NCI-H510A treated with DMSO at 0.1 percent for 48 hours (cell line): Measurements from ENCODE around the gene ATP2A2.

Source experiments
- DNase-seq: peaks from one replicate; lab custom pipeline; 2025; lab: John Stamatoyannopoulos, UW

ATP2A2 gene

DNA sequence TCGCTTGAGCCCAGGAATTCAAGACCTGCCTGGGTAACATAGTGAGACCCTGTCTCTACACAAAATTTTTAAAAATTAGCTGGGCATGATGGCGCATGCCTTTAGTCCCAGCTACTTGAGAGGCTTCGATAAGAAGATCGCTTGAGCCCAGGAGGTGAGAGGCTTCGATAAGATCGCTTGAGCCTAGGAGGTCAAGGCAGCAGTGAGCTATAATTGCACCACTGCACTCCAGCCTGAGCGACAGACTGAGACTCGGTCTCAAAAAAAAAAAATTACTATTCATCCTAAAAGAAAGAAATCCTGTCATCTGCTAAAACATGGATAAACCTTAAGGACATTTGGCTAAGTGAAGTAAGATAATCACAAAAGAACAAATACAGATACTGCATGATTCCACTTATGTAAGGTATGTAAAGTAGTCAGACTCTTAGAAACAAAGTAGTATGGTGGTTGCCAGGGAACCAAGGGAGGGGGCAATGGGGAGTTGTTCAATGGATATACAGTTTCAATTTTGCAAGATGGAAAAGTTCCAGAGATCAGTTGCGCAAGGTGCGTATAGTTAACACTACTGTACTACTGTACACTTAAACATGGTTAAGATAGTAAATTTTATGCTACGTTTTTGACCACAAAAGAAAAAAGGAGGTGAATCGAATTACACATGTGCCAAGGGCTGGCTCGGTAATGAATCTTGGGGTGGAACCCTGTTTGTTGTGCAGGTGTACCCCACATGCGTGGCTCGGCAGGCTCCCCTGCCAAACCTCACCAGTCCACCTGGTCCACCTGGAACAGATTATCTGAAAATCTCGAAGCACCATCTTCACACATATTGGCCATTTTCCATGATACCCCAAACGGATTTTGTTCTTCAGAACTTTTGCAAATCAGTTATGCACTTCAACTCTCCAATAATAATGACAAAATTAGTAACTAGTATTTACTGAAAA is 18.3 kb upstream of the ATP2A2 start:
- DNase-seq, result peak; percentile 49

DNA sequence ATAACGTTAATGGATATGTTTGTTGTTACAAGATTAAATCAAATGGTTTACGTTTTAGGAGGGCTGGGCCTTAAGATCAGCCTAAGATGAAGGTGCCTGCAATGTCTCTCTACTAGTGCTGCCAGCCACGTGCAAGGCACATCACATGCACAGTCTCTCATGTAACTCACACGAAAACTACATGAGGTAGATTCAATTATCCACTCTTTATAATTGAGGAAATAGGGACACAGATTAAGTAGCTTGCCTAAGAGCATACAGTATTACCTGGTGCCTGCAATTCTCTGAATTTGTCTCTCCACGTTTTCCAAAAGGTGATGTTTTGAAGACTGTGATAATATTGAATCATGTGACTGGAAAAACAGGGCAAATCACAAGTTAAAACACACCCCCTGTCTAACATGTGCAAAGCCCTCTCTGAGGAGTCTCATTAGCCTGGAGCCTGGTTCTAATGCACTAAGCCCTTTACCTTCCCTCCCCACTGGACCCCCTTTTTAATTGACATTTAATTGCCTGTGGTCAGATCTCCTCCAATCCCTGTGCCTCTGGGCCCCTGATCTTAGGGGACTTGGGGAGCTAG is 14.6 kb upstream of the ATP2A2 start:
- DNase-seq, result no peak

DNA sequence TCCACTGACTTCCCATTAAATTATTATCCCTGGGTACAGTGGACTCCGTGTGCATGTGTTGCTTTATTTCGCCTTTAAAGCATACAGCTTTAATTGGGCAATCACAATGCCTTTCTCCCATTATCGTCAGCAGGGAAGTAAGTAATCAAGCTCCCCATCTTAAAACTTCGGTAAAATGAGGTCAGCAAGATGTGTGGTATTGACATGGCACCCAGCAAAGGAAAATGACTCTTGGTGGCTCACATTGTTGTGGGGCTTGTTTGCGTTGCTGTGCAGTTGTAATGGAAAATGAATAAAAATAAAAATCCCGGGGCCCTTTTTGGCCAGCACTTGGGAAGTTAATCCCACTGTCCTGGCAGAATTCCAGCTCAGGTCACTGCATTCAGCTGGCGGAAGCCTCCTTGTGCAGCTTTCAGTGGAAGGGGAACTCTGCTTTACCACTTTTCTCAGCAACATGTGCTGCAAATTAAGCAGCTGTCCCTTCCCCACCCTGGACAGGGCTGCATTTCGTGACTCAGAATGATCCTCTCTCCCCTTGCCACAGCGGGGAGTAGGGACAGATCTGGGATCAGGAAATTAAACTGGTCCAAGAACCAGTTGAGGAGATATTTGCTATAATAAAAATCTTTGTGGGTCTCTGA is 13.9 kb upstream of the ATP2A2 start:
- DNase-seq, result no peak

DNA sequence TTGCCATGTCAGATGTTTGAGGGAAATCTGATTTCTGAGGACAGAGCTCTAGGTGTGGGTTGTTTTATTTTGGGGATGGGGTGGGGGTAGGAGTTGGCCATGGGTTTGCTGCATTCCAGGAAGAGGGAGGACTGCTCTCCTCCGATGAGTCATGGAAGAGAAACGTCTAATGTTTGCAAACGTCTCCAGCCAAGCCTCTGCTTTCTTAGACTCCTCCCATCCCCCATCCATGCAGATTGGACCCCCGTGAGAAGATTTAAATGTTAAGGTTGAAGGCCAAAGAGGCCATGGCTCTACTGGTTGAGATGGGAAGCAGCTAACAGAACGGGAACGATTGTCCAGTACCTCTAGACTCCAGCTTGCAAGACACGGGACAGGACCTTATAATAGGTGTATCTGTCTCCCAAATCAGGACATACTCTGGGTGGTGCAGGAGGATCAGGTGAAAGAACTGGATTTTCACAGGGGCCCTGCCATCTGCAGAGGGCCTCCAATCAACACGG is 11.4 kb upstream of the ATP2A2 start:
- no peak for DNase-seq

DNA sequence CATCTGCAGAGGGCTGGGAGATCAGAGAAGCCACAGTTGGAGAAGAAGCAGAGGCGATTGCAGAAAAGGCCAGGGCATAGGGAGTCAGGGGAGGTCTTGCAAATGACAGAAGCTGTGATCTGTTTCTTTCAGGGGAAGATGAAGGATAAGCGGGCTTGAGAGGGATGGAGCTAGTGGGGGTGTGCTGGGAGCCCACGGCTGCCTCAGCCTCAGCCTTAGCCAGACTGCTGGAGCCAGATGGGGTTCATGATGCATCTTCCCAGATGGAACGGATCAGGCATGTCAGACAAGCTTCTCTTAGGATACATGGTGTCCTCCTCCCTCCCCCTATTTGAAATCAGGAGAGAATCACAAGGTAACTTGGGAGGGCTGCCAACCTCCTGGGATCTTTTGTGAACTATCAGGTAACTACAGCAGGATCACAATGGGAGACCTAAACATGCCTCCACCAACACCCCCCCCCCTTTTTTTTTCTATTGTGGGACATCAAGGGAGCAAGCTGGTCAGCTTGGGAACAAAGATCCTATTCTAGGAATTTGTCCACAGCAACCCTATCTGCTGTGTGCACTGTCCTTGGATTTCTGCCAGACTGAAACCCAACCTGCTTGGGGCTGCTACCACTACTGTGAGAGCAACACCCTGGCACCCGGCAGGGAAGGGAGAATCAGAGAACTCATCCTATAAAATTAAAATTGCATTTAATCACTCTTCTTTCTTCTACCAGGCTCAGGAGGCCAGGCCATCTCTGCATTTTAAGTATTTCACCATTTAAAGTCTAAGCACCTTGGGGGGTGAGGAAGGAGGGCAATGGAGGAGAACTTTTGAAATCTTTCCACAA is 10.7 kb upstream of the ATP2A2 start:
- DNase-seq, result peak; percentile 77

GRCh38 chr12:110271015-110271414 is 10.0 kb upstream of the ATP2A2 start:
- DNase-seq, result no peak

DNA sequence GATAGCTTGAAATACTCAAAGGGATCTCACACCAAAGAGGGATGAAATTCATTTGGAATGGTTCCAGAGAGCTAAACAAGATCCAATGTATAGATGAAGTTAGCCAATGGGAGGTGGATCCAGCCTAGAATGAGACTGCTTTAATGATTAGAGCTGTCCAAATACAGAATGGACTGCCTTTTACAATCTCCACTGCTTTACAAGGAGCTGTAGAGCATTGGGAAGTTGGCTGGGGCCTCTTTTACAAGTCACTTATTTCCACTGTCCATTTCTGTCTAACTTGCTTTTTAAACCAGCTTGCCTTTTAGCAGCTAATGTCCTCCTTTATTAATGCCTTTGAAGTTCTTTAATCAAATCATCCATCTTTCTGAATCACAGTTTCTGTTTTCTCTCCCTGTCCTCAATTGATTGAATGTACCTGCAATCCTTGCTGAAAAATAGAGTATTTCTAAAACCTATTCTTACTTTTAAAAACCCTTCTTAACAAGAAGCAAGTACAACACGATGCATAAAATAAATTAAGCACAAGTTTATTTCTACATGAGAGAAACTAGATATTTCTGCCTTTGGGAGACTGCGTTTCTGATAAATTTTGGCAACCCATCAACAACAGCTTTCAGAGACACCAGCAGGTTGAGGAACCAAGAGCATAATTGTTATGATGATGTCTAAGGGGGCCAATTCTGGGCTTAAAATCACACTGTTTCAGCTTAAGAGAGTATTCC is 3.4 kb upstream of the ATP2A2 start:
- no peak for DNase-seq

GRCh38 chr12:110278255-110278536 is 2.9 kb upstream of the ATP2A2 start:
- no peak for DNase-seq

GRCh38 chr12:110279566-110280375 is 1.3 kb upstream of the ATP2A2 start:
- peak; percentile 50 for DNase-seq

- DNase-seq, result peak; percentile 38
Observed at GRCh38 chr12:110280392-110280778, 662 bp upstream of the ATP2A2 start.

DNA sequence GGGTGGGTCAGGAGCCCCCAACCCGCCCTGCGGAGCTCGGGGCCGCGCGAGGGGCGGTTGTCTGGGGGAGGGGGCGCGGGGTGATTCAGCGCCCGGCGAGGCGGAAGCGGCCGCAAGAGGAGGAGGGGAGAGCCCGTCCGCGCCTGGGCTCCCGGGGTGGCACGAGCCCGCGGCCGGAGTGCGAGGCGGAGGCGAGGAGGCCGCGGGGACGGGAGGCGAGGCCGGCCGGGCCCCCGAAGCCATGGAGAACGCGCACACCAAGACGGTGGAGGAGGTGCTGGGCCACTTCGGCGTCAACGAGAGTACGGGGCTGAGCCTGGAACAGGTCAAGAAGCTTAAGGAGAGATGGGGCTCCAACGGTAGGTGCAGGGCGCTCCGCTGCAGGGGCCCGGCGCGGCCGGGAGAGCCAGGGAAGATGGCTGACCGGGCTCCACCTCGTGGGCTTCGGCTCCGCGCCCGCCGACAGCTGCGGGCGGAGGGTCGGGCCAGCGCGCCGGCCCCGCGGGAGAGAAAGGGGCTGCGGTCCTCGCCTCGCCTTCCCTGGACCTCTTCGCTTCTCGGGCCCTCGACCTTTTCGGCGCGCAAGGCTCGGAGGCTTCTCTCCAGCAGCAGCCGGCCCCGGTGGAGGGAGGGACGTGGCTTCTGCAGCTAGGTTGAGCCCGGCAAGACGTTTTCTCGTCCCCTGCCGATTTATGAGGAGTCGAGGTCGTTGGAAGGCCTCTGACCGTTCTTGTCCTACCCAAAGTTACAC is 677 bp downstream of the ATP2A2 start:
- DNase-seq, result peak; percentile 44

GRCh38 chr12:110282300-110282860 is 1.3 kb downstream of the ATP2A2 start:
- DNase-seq, result no peak

- DNase-seq, result no peak
Observed at GRCh38 chr12:110282956-110283817, 2.1 kb downstream of the ATP2A2 start.

GRCh38 chr12:110284597-110284996 is 3.5 kb downstream of the ATP2A2 start:
- DNase-seq, result no peak

GRCh38 chr12:110286623-110287022 is 5.6 kb downstream of the ATP2A2 start:
- DNase-seq, result no peak

GRCh38 chr12:110287986-110288385 is 6.9 kb downstream of the ATP2A2 start:
- DNase-seq, result no peak

DNA sequence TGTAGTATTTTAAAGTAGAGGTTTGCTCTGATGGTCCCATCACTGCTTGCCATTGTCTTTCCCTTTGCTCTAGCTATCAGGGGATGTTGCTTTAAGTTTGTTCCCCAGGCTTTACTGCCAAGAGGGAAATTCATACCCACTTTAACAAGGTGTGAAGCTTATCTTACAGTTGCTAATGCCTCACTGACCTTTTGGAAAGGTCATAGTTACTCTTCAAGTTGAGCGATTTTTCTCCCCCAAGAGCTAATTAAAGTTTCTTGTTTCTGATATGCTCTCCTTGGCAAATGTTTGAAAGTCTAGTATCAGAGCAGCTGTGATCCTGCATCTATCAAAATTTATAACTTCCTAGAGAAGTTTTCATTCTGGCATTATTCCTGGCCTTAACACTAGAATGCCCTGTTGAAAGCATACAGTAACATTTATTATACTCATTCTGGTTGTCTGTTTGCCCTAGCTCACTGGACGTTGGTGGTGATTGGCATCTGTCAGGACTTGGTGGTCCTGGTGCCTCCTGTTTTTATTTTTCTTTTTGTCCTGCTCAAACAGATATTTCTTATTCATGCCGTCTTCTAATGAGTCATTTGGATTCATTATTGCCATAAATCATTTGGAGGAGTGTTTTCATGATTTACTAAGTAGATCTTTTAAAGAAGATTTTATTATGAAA is 8.1 kb downstream of the ATP2A2 start:
- no peak for DNase-seq

DNA sequence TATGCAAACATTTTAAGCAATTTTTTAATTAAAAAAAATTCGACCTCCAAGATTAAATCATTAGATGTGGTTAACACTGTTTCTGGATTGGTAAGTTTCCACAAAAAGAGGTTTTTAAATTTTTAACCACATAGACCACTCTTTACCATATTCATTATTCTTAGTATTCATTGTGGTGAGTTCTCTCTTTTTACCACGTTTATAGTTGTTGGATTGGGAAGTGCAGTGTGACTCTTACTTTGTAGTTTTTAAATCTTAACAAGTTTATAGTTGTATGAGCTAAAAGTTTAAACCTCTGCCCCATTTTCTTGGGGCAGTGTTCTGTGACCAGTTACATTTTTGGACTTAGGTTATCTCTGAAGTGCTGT is 8.6 kb downstream of the ATP2A2 start:
- DNase-seq, result no peak
